ENCODE measurements around the gene ATG7.

Gene ATG7

GRCh38 chr3:11584570-11584969, 312.4 kb downstream of the ATG7 start:
- H3K27me3 ChIP-seq (replicated peaks): no peaks in the 10 kb centered on the region
- no peak overlapping the region for H3K27ac ChIP-seq
- H3K4me3 ChIP-seq (ENCODE audit: low read depth, low read length): no peak overlapping the region
- no peak for DNase-seq
- peaks cover 7% of the 10 kb centered on the region for H3K36me3 ChIP-seq (replicated peaks)
- in situ Hi-C loops (cut with HindIII; ENCODE audit: low pct_ligation_motif_present, low sequenced_read_pairs): no loop called here
- no peak for TF ChIP-seq CTCF (IDR thresholded peaks at IDR 0.05; ENCODE audit: low read depth, low read length, missing control alignments)

GRCh38 chr3:11587766-11588165, 315.6 kb downstream of the ATG7 start:
- Histone ChIP-seq H3K27ac (no peak overlapping the region), H3K4me3 (ENCODE audit: low read depth, low read length) (no peak overlapping the region), H3K27me3 (replicated peaks) (no peaks in the 10 kb centered on the region), H3K36me3 (replicated peaks) (peaks cover 2% of the 10 kb centered on the region)
- DNase-seq: no peak
- in situ Hi-C loops (cut with HindIII; ENCODE audit: low pct_ligation_motif_present, low sequenced_read_pairs): no loop called here
- no peak for TF ChIP-seq CTCF (IDR thresholded peaks at IDR 0.05; ENCODE audit: low read depth, low read length, missing control alignments)

- Histone ChIP-seq H3K4me3 (ENCODE audit: low read depth, low read length) (no peak overlapping the region), H3K27me3 (replicated peaks) (no peaks in the 10 kb centered on the region), H3K27ac (no peak overlapping the region), H3K36me3 (replicated peaks) (peaks cover 2% of the 10 kb centered on the region)
- in situ Hi-C loops (cut with HindIII; ENCODE audit: low pct_ligation_motif_present, low sequenced_read_pairs): no loop called here
- TF ChIP-seq CTCF (IDR thresholded peaks at IDR 0.05; ENCODE audit: low read depth, low read length, missing control alignments): no peak
- DNase-seq: no peak
These were observed 316.1 kb downstream of the ATG7 start for GRCh38 chr3:11588338-11588737.

- peaks cover 2% of the 10 kb centered on the region for H3K36me3 ChIP-seq (replicated peaks)
- no peak for TF ChIP-seq CTCF (IDR thresholded peaks at IDR 0.05; ENCODE audit: low read depth, low read length, missing control alignments)
- H3K27me3 ChIP-seq (replicated peaks): no peaks in the 10 kb centered on the region
- no peak overlapping the region for H3K27ac ChIP-seq
- H3K4me3 ChIP-seq (ENCODE audit: low read depth, low read length): no peak overlapping the region
- in situ Hi-C loops (cut with HindIII; ENCODE audit: low pct_ligation_motif_present, low sequenced_read_pairs): no loop called here
- no peak for DNase-seq
These were observed 316.6 kb downstream of the ATG7 start for GRCh38 chr3:11588755-11589154.

GRCh38 chr3:11589706-11590105, 317.5 kb downstream of the ATG7 start:
- Histone ChIP-seq H3K4me3 (ENCODE audit: low read depth, low read length) (no peak overlapping the region), H3K27me3 (replicated peaks) (no peaks in the 10 kb centered on the region), H3K36me3 (replicated peaks) (peaks cover 2% of the 10 kb centered on the region), H3K27ac (no peak overlapping the region)
- DNase-seq: no peak
- in situ Hi-C loops (cut with HindIII; ENCODE audit: low pct_ligation_motif_present, low sequenced_read_pairs): no loop called here
- no peak for TF ChIP-seq CTCF (IDR thresholded peaks at IDR 0.05; ENCODE audit: low read depth, low read length, missing control alignments)

GRCh38 chr3:11591002-11591355, 318.8 kb downstream of the ATG7 start:
- Histone ChIP-seq H3K36me3 (replicated peaks) (peaks cover 5% of the 10 kb centered on the region), H3K27me3 (replicated peaks) (no peaks in the 10 kb centered on the region), H3K4me3 (ENCODE audit: low read depth, low read length) (no peak overlapping the region), H3K27ac (peak overlapping the region; percentile 87)
- DNase-seq: no peak
- no peak for TF ChIP-seq CTCF (IDR thresholded peaks at IDR 0.05; ENCODE audit: low read depth, low read length, missing control alignments)
- in situ Hi-C loops (cut with HindIII; ENCODE audit: low pct_ligation_motif_present, low sequenced_read_pairs): no loop called here
